Measurements from ENCODE around the gene SIAH2.
A peak's percentile ranks its signal among the peaks of the same experiment; 100 is the strongest.

The SIAH2 gene

GRCh38 chr3:150760431-150761200 is 2.4 kb downstream of the SIAH2 start:
- H3K4me3 ChIP-seq (ENCODE audit: extremely low read depth, insufficient read depth, low read length, poor library complexity, severe bottlenecking), result peak overlapping the region; percentile 73
- no peaks in the 10 kb centered on the region for H3K9me3 ChIP-seq (ENCODE audit: control insufficient read depth, low read length)
- peaks cover 21% of the 10 kb centered on the region for H3K36me3 ChIP-seq (ENCODE audit: control insufficient read depth, insufficient read depth, low read length)
- WGBS, 2 experiments (ENCODE audit: insufficient coverage in 2 of 2), result 86% methylated on average over 2 of the region's 6 CpGs; no CpG with 5 or more reads in 1 of the 2 experiments
- peaks cover 13% of the 10 kb centered on the region for H3K4me1 ChIP-seq (ENCODE audit: control insufficient read depth, insufficient read depth, low read length, poor library complexity, severe bottlenecking)
- H3K27ac ChIP-seq (ENCODE audit: low read depth, low read length, severe bottlenecking), result no peak overlapping the region

- Histone ChIP-seq H3K27ac (ENCODE audit: low read depth, low read length, severe bottlenecking) (no peak overlapping the region), H3K4me3 (ENCODE audit: extremely low read depth, insufficient read depth, low read length, poor library complexity, severe bottlenecking) (no peak overlapping the region), H3K4me1 (ENCODE audit: control insufficient read depth, insufficient read depth, low read length, poor library complexity, severe bottlenecking) (peaks cover 13% of the 10 kb centered on the region), H3K36me3 (ENCODE audit: control insufficient read depth, insufficient read depth, low read length) (peaks cover 24% of the 10 kb centered on the region), H3K9me3 (ENCODE audit: control insufficient read depth, low read length) (no peaks in the 10 kb centered on the region)
- WGBS, 2 experiments (ENCODE audit: insufficient coverage in 2 of 2), result 86 to 94% methylated on average over 2 of the region's 2 CpGs
These were observed 3.0 kb downstream of the SIAH2 start for GRCh38 chr3:150759947-150760346.

DNA sequence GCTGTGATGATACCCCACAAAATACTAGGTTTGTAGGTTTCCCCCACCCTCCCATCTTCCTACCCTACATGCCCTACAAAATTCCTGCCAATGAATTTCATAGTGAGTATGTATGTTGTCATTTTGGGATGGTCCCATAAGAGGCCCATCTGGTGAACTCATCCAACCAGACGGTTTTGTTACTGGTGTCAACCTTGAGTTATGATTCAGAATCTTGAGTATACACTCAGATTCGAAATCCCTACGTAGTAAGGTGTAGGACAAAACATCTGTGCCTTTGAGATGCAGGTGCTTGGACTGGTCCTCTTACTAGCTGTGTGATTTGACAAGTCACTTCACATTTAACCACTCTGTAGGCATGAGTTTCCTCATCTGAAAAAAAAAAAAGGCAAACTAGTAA is 3.6 kb downstream of the SIAH2 start:
- no peak overlapping the region for H3K4me3 ChIP-seq (ENCODE audit: extremely low read depth, insufficient read depth, low read length, poor library complexity, severe bottlenecking)
- 94 to 100% methylated on average over 3 of the region's 3 CpGs for WGBS, 2 experiments (ENCODE audit: insufficient coverage in 2 of 2)
- H3K27ac ChIP-seq (ENCODE audit: low read depth, low read length, severe bottlenecking), result no peak overlapping the region
- H3K36me3 ChIP-seq (ENCODE audit: control insufficient read depth, insufficient read depth, low read length), result peaks cover 27% of the 10 kb centered on the region
- H3K4me1 ChIP-seq (ENCODE audit: control insufficient read depth, insufficient read depth, low read length, poor library complexity, severe bottlenecking), result peaks cover 10% of the 10 kb centered on the region
- H3K9me3 ChIP-seq (ENCODE audit: control insufficient read depth, low read length), result no peaks in the 10 kb centered on the region

GRCh38 chr3:150757768-150758167 is 5.2 kb downstream of the SIAH2 start:
- peaks cover 39% of the 10 kb centered on the region for H3K36me3 ChIP-seq (ENCODE audit: control insufficient read depth, insufficient read depth, low read length)
- H3K4me3 ChIP-seq (ENCODE audit: extremely low read depth, insufficient read depth, low read length, poor library complexity, severe bottlenecking), result no peak overlapping the region
- H3K4me1 ChIP-seq (ENCODE audit: control insufficient read depth, insufficient read depth, low read length, poor library complexity, severe bottlenecking), result peaks cover 9% of the 10 kb centered on the region
- H3K9me3 ChIP-seq (ENCODE audit: control insufficient read depth, low read length), result no peaks in the 10 kb centered on the region
- H3K27ac ChIP-seq (ENCODE audit: low read depth, low read length, severe bottlenecking), result no peak overlapping the region

GRCh38 chr3:150757364-150757763 is 5.6 kb downstream of the SIAH2 start:
- Histone ChIP-seq H3K4me3 (ENCODE audit: extremely low read depth, insufficient read depth, low read length, poor library complexity, severe bottlenecking) (no peak overlapping the region), H3K27ac (ENCODE audit: low read depth, low read length, severe bottlenecking) (no peak overlapping the region), H3K4me1 (ENCODE audit: control insufficient read depth, insufficient read depth, low read length, poor library complexity, severe bottlenecking) (peaks cover 9% of the 10 kb centered on the region), H3K9me3 (ENCODE audit: control insufficient read depth, low read length) (no peaks in the 10 kb centered on the region), H3K36me3 (ENCODE audit: control insufficient read depth, insufficient read depth, low read length) (peaks cover 43% of the 10 kb centered on the region)
- WGBS, 2 experiments (ENCODE audit: insufficient coverage in 2 of 2), result 73 to 80% methylated on average over 3 of the region's 5 CpGs

GRCh38 chr3:150756491-150757059 is 6.4 kb downstream of the SIAH2 start:
- H3K9me3 ChIP-seq (ENCODE audit: control insufficient read depth, low read length), result no peaks in the 10 kb centered on the region
- WGBS, 2 experiments (ENCODE audit: insufficient coverage in 2 of 2), result 87 to 95% methylated on average over 2 to 4 of the region's 4 CpGs
- H3K27ac ChIP-seq (ENCODE audit: low read depth, low read length, severe bottlenecking), result no peak overlapping the region

GRCh38 chr3:150755902-150756301 is 7.1 kb downstream of the SIAH2 start:
- Histone ChIP-seq H3K4me1 (ENCODE audit: control insufficient read depth, insufficient read depth, low read length, poor library complexity, severe bottlenecking) (peaks cover 9% of the 10 kb centered on the region), H3K4me3 (ENCODE audit: extremely low read depth, insufficient read depth, low read length, poor library complexity, severe bottlenecking) (no peak overlapping the region), H3K9me3 (ENCODE audit: control insufficient read depth, low read length) (no peaks in the 10 kb centered on the region), H3K36me3 (ENCODE audit: control insufficient read depth, insufficient read depth, low read length) (peaks cover 43% of the 10 kb centered on the region), H3K27ac (ENCODE audit: low read depth, low read length, severe bottlenecking) (no peak overlapping the region)
- 91 to 100% methylated on average over 2 to 3 of the region's 3 CpGs for WGBS, 2 experiments (ENCODE audit: insufficient coverage in 2 of 2)

More at GRCh38 chr3:150756491-150757059, 6.4 kb downstream of the SIAH2 start:
- Histone ChIP-seq H3K36me3 (ENCODE audit: control insufficient read depth, insufficient read depth, low read length) (peaks cover 43% of the 10 kb centered on the region), H3K4me3 (ENCODE audit: extremely low read depth, insufficient read depth, low read length, poor library complexity, severe bottlenecking) (no peak overlapping the region), H3K4me1 (ENCODE audit: control insufficient read depth, insufficient read depth, low read length, poor library complexity, severe bottlenecking) (peaks cover 9% of the 10 kb centered on the region)

DNA sequence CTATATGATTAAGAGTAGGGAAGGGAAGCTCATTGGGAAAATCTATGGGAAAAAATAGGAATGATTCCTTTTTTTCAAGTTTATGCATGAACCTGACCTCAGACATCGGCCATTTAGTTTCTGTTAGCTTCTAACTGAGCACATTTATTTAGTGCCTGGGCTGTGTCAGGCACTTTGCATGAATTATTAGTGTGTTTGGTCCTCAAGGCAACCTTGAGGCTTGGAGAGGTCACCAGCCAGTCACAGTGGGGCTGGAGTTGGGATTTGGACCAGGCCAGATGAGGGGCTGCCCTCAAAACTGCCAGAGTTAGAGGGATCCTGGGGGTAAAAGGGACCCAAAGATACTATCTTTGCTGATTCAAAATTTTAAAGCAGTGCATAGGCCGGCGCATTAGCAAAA is 8.1 kb downstream of the SIAH2 start:
- Histone ChIP-seq H3K9me3 (ENCODE audit: control insufficient read depth, low read length) (no peaks in the 10 kb centered on the region), H3K27ac (ENCODE audit: low read depth, low read length, severe bottlenecking) (no peak overlapping the region), H3K36me3 (ENCODE audit: control insufficient read depth, insufficient read depth, low read length) (peaks cover 46% of the 10 kb centered on the region), H3K4me3 (ENCODE audit: extremely low read depth, insufficient read depth, low read length, poor library complexity, severe bottlenecking) (no peak overlapping the region), H3K4me1 (ENCODE audit: control insufficient read depth, insufficient read depth, low read length, poor library complexity, severe bottlenecking) (no peaks in the 10 kb centered on the region)
- WGBS, 2 experiments (ENCODE audit: insufficient coverage in 2 of 2), result 100% methylated on average over 1 of the region's 3 CpGs; no CpG with 5 or more reads in 1 of the 2 experiments

GRCh38 chr3:150751781-150752263 is 11.1 kb downstream of the SIAH2 start:
- Histone ChIP-seq H3K27ac (ENCODE audit: low read depth, low read length, severe bottlenecking) (no peak overlapping the region), H3K4me3 (ENCODE audit: extremely low read depth, insufficient read depth, low read length, poor library complexity, severe bottlenecking) (no peak overlapping the region), H3K4me1 (ENCODE audit: control insufficient read depth, insufficient read depth, low read length, poor library complexity, severe bottlenecking) (no peaks in the 10 kb centered on the region), H3K9me3 (ENCODE audit: control insufficient read depth, low read length) (no peaks in the 10 kb centered on the region), H3K36me3 (ENCODE audit: control insufficient read depth, insufficient read depth, low read length) (peaks cover 45% of the 10 kb centered on the region)
- WGBS, 2 experiments (ENCODE audit: insufficient coverage in 2 of 2), result 90% methylated on average over 2 of the region's 2 CpGs; no CpG with 5 or more reads in 1 of the 2 experiments

GRCh38 chr3:150749255-150749654 is 13.7 kb downstream of the SIAH2 start:
- peaks cover 3% of the 10 kb centered on the region for H3K4me1 ChIP-seq (ENCODE audit: control insufficient read depth, insufficient read depth, low read length, poor library complexity, severe bottlenecking)
- H3K27ac ChIP-seq (ENCODE audit: low read depth, low read length, severe bottlenecking), result no peak overlapping the region
- H3K9me3 ChIP-seq (ENCODE audit: control insufficient read depth, low read length), result no peaks in the 10 kb centered on the region
- H3K36me3 ChIP-seq (ENCODE audit: control insufficient read depth, insufficient read depth, low read length), result peaks cover 36% of the 10 kb centered on the region
- WGBS, 2 experiments (ENCODE audit: insufficient coverage in 2 of 2), result 86 to 89% methylated on average over 1 to 2 of the region's 6 CpGs
- no peak overlapping the region for H3K4me3 ChIP-seq (ENCODE audit: extremely low read depth, insufficient read depth, low read length, poor library complexity, severe bottlenecking)

GRCh38 chr3:150748684-150749047 is 14.3 kb downstream of the SIAH2 start:
- Histone ChIP-seq H3K4me1 (ENCODE audit: control insufficient read depth, insufficient read depth, low read length, poor library complexity, severe bottlenecking) (peaks cover 9% of the 10 kb centered on the region), H3K4me3 (ENCODE audit: extremely low read depth, insufficient read depth, low read length, poor library complexity, severe bottlenecking) (no peak overlapping the region), H3K9me3 (ENCODE audit: control insufficient read depth, low read length) (no peaks in the 10 kb centered on the region), H3K27ac (ENCODE audit: low read depth, low read length, severe bottlenecking) (no peak overlapping the region), H3K36me3 (ENCODE audit: control insufficient read depth, insufficient read depth, low read length) (peaks cover 32% of the 10 kb centered on the region)
- WGBS, 2 experiments (ENCODE audit: insufficient coverage in 2 of 2), result no CpG with 5 or more reads among the region's 1 CpG

Data from mesodermal cell (in vitro differentiated cells).